GM21717 (cell line): ENCODE results near the gene PPP2CA.
"Not testable (repeated sequence)": the region's sequence is repeated elsewhere in the genome, so short reads cannot be mapped to it uniquely, and the experiment has no call there.

Experiments
- ATAC-seq: cut with Tn5 transposase; IDR thresholded peaks from one replicate; pipeline ENCODE4 v1.9.1; 2021; ENCODE audit warnings: mild to moderate bottlenecking, moderate library complexity; ENCODE audit not compliant: unreplicated experiment

The PPP2CA gene

DNA sequence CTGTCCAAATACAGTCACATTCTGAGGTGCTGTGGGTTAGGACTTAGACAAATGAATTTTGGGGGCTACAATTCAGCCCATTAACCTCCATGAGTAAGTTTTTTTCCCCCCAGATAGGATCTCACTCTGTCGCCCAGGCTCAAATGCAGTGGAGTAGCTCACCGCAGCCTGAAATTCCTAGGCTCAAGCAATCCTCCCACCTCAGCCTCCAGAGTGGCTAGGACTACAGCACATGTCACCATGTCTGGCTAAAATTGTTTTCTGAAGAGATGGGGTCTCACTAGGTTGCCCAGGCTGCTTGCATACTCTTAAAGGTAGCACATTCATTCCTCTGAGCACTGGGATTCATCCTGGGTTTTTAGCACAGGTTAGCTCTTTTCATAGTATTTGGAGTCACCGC, 22.2 kb downstream of the PPP2CA start:
- no peak for ATAC-seq

DNA sequence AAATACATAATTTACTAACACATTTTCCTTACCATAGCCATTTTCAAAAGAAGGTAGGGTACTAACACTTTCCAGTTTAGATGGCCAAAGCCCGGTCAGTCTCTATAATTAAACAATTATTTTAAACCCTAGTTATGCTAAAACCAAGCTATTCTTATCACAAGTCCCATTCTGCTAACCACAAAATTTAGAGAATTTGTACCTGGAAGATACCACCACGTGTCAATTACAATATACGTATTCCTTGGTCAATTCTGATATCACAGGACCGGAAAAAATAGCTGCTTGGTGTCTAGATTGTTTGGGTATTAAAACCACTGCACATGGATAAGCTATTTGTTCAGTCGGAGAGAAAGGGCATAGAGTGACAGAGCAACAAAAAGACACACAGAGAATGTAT, 30.2 kb downstream of the PPP2CA start:
- ATAC-seq, result no peak

DNA sequence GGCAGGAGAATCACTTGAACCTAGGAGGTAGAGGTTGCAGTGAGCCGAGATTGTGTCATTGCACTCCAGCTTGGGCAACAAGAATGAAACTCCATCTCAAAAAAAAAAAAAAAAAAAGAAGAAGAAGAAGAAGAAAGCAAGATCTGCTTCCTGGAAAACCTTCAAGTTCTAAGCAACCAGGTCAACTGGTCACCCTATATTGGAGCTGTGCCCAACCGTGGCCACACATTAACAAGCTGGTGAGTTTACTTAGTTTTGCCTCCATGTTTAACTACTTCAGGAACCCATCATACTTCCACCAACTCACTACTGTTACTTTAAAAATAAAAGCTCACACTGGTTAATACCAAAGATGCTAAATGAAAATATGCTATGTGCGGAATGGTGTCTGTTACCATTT, 36.8 kb downstream of the PPP2CA start:
- no peak for ATAC-seq

DNA sequence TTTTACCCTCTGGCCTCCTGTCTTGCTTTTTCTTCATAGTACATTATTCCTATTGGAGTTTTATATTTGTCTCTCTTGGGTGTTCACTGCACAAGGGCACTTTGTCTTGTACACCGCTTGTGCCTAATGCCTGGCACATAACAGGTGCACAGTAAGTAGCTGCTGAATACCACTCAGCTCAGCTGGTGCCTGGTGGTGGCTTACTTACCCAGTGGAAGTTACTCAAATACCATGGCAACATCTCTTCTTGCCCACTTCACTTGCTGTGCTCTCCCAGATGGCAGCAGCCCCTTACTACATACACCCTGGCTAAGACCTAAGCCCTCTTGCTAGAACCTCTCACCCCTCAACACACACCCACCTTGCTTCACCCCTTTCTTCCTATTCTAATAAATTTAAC, 37.8 kb downstream of the PPP2CA start:
- ATAC-seq, result no peak

DNA sequence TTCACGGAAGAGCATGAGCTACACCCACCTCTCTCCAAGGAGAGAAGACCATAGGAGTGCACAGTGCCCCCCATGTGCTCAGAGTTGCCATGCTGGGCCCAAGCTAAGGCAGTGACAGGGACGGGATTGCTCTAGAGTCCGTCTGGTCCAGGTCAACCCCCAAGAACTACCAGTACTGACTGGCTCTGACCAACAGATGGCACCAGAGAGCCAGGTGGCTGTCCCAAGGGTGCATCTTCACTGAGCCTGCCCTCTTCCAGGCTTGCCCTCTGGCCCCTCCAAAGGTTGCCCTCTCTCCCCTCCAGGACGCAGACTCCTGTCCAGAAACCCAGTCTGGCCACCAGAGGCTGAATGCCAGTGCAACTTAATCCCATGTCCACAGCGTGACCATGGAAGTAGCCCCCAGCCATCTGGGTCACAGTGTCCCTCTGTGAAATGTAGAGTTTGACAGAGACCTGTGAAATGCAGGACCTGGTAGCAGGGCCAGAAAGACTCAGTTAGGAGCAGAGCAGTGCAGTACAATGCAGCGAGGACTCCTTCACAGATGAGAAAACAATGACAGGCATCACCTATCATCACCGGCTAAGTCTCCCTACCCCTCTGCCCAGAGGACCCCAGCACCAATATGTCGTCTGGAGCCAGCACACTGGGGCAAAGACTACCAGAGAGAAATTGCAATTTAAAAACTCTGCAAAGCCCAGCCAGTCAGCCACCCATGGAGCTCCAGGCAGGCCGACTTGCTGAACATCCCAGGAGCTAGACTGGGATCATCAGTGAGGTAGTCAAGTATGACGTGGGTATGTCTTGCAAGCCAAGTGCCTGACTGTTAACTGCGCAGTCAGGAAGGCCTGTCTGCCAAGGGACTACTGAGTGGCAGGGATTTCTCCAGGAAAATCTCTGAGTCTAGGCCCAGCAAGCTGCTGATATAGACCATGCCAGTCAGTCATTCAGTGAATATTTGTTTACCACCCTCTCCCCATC, 41.4 kb downstream of the PPP2CA start:
- ATAC-seq, result no peak

DNA sequence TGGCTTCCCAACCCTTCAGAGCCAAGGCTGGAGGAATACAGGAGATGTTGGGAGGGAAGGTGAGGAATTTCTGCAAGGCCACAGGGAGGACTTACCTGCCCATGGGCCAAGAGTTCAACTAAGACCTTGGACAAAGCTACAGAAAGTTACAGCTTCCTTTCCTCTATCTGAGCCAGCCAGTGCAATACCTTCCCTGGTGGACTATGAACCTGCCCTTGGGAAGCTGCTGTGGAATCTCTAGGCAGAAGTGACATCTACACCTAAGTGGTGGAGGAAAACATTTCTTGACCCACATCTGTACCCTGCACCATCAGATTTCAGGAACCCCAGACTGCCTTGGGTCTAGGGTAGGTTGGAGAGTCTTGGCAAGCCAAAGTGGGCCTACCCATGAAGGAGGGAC, 42.4 kb downstream of the PPP2CA start:
- ATAC-seq, result no peak

DNA sequence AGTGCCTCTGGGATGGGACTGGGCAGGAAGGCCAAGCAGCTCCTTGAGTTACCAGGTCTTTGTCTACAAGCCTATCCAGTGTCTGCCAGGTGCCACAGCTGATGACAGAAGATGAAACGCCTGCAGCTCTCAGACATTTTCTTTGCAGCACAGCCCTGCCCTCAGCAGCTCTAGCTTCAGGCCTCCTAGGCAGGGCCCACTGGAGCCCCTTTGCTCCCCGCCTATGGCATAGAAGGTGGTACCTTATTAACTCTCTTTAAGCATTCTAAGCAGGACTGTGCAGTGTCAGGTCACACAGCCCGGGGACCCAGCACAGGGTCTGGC, 47.8 kb downstream of the PPP2CA start:
- ATAC-seq, result no peak

DNA sequence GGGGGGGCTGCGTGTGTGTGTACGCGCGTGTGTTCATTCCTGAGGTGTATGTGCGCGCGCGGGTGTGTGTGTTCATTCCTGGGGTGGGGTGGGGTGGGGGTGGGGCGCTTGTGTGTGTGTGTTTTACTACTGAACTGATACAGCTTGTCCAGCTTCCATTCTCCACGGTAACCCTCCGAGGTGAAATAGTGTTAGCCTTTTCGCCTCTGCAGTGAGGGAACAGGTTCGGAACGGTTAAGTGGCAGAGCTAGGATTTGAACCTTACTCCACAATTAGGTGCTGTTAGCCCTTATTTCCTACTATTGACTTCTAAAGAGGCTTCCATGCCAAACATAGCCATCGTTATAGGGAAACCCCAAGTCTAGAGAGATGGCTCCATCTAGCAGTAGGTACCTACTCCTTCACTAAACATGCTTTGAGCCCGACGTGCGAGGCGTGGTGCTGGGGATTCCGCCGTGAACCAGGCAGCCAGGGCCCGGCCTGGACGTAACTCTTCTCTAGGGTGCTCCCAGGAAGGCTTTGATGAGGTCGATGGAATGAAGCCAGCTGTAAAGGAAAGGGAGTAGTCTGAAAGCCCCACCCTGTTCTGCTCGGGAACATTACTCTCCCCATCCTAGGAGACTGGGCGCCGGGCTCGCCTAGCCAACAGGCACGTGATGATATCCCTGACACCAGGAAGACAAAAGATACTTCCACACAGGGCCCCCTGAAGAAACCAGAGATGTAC, 48.3 kb downstream of the PPP2CA start:
- ATAC-seq, result no peak

DNA sequence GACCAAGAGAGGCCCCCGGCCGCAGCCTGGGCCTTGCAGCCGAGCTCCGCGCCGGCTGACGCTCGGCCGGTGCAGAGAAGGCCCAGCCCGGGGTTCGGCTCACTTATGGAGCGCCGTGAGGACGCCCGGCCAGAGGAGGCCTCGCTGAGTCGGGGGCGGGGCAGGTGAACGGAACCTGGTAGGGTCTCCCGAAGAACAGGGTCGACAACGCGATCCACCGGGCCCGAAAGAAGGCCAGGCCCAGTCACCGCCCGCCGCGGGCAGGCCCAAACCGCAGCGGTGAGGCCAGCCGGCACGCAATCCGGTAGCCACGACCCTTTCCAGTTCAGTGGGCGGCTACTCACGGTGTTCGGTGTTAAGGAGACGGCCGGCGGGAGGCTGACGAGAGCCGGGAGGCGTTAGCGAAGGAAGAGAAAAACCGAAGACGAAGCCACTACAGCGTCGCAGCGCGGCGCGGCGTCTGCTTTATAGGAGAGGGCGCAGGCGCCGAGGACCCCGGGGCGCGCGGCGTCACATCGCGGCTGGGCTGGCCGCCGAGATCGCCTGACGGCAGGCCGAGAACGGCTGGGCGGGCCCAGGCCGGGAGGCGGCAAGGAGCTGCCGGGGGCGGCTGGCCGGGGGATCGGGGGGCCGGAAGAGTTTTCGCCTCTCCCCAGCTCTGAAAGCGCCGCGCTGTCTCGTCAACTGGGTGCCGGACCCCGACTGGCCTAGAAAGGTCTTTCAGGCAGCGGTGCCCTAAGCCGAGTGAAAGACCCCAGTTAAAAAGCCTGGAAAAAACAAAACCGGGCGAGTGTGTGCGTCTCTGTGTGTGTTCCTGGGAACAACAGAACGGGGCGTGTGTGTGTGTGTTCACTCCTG, 49.1 kb downstream of the PPP2CA start, which contains the start of gene SKP1:
TSS of gene SKP1 (minus strand) at position 440 of the 858 bp plus-strand sequence. CDS start 2,928 bp downstream, outside the sequence.
- ATAC-seq, result peak; percentile 68

DNA sequence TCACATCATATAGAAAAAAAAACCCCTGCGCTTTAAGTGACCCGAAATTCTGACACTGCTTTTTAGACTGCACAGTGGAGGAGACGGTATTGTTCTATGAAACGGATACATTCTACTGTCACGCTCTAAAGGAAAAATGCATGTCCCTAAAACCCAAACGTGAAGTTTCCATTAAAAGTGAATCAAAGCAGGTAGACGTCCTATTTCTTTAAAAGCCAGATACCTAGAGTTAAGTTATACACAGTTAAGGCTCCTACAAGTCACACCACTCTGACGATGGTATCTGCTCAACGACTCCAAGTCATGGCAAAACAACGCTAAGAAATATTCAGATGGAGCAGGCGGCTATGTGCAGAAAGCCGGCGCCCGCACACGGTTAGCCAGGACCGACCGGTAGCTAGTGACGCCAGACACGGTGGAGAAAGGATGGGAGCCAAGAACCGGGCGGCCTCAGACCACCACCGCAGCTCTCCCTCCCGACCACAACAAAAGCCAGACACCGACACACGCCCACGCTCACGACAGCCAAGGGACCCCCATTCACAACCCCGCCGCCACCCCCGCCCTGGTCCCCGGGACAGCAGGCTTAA, 49.9 kb downstream of the PPP2CA start:
- ATAC-seq, result peak; percentile 36

DNA sequence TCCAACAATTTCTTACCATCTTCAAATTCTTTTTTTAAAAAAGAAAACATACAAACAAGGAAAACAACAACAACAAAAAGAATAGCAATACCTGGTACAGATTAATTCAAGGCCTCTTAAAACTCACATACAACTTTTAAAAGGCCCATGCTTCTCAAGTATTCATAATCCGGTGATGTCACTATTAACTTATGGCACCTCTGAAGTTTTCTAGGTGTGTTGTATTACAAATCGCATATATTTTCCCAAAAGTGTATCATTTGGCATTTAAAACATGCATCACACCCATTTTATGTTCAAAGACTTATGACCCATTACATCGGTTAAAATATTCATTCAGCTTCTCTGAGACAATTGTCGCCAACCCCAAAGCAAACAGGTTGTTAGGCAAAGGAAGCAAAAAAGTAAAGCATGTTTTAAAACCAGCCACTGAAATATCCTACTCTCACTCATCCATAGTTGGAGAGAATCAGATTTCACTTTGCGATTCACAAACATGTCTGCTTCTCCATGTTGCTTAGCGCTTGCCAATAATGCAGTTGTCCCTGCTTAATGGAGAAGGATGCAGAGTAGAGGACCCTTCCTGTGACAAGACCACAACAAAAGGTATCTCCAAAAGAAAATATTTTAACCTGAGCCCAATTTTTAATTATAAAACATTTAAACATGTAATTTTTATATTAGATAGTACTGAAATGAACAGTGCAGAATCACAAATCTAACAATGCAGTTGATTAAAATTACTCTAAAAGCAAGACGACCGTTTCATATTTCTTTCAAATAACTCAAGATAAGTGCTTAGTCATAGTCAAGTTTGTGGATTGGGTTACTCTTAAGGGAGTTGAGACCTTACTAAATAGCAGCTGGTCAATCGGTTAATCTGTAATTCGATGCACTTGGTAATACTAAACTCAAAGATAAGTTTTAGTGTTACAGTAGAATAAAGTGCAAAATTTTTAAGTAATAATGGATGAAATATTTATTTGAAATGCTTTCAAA, 50.7 kb downstream of the PPP2CA start:
- no peak for ATAC-seq

DNA sequence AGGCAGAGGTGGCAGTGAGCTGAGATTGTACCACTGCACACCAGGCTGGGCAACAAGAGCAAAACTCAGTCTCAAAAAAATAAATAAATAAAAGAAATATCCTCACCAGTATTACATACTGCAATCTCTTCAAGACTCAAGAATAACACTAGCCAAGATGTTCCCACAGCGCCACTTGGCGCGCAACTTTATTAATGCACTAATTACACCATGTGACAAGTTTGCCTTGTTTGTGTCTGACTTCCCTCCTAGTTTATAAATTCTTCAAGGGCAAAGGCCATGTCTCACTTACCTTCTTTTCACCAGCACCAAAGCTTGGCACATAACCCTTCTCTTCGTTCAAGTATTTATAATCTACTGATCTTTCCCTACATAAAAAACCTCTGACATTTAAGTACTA, 53.9 kb downstream of the PPP2CA start:
- no peak for ATAC-seq

DNA sequence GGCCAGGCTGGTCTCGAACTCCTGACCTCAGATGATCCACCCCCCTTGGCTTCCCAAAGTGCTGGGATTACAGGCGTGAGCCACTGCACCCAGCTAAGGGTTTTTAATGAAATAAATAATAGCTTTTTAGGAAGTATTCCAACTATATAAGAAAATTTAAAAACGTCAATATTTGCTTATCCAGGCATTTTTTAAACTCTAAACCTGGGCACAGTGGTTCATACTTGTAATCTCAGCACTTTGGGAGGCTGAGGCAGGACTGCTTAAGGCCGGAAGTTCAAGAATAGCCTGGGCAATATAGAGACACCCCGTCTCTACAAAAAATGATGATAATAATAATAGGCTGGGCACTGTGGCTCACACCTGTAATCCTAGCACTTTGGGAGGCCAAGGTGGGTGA, 63.3 kb downstream of the PPP2CA start:
- ATAC-seq, result no peak

DNA sequence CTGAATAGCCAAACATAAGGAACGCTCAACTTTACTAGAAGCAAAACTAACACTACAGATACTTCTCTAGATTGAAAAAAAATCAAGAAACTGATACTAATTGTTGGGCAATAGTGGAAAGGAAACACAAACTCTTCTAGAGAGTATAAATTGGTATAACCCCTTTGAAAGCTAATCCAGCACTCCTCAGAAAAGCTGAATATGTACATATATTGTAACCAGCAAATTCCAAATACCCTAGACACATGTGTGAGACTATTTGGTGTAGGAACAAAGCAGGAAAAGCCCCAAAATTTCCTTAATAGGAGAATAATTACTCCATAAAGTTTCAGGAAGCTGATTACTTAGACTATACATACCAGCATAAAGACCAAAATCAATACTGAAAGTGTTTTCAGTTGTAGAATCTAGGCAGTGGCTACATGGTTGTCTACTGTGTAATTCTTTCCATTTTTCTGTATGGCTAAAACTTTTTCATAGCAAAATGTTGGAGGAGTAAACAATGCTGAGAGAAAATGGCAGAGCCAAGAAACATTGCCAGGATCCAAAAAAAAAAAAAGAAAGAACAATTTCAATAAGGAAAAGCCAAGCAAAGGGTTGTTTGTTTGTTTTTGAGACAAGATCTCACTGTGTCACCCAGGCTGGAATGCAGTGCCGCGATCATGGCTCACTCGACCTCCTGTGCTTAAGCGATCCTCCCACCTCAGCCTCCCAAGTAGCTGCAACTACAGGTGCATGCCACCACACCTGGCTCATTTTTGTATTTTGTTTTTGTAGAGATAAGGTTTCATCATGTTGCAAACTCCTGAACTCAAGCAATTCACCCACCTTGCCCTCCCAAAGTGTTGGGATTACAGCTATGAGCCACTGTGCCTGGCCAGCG, 64.1 kb downstream of the PPP2CA start:
- ATAC-seq, result no peak

DNA sequence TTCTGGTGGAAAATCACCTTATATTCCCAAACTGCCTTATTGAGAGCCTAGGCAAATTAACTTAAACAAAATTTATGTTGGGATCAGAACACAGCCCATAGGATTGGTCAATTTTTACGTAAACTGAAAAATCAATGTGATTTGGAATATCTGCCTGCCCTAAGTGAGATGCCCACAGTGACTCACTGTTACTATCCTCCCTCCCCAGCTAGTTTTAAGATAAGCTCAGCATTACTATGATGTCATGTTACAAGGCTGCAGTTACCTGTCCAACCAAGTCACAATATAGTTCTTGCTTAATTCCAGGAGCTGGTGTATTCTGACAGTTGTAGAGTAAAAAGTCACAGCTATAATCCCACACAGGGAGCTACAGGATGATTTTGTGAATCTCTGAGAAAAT, 72.2 kb downstream of the PPP2CA start:
- no peak for ATAC-seq

DNA sequence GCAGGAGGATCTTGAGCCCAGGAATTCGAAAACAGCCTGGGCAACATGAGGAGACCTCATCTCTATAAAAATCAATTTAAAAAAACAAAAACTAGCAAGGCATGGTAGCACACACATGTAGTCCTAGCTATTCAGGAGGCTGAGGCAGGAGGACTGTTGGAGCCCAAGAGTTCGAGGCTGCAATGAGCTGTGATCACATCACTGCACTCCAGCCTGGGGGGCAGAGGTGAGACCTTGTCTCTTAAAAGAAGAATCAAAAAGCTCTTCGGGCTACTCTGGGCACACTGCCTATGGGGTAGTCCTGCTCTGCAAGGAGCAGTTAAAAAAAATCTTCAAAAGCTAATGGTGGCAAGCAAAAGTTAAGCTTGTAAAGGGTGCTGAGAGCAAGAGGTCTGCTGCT, 72.6 kb downstream of the PPP2CA start:
- ATAC-seq, result no peak

DNA sequence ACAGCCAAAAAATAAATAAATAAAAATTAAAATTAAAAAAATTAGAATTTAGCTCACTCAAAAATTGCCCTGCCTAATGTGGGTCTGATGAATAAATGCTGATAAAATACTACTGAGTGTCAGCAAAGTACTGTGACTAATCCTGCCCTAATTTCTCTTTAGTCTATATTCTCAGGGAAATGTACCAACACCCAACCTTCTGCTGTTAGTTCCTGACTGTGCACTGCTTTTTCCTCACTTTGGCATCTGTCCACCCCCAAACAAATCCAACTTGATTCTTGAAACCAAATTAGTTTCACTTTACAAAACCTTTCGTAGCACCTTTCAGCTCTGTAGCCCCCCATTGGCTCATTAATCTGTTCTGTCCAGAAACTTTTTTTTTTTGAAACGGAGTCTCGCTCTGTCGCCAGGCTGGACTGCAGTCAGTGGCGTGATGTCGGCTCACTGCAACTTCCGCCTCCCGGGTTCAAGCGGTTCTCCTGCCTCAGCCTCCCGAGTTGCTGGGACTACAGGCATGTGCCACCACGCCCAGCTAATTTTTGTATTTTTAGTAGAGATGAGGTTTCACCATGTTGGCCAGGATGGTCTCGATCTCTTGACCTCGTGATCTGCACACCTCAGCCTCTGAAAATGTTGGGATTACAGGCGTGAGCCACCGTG, 73.6 kb downstream of the PPP2CA start:
- ATAC-seq, result not testable (repeated sequence)

DNA sequence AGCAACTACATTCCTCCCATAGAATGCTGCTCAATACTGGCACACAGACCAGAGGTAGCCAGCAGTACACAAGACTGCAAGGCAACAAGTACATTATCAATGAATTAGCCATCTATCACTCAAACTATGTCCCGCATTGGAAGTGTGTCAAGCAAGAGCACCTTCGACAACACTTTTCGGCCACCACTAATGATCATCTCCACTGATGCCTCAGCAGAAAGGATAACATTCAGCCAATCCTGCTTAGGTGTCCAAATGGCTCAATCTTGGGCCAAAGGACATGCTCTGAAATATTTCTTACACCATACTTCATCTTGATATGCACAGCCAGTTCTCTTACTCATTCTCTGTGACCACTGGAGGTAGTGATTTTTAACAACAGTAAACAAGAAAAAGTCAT, 74.2 kb downstream of the PPP2CA start:
- ATAC-seq, result no peak
